Aorta (tissue), 5 donors: ENCODE results near the gene SRF. TPM values are rescaled to one million over a fixed set of nuclear protein-coding genes. Genes with fewer than 3 reads are reported as not detected.

ENCODE experiments used
- ATAC-seq: fragments of 200-7000 bp; cut with Tn5 transposase; one replicate; pipeline ENCODE4 v1.9.1; 2022; ENCODE audit warnings: moderate library complexity; ENCODE audit not compliant: low FRiP score
- DNase-seq, 2 donors: peaks; one replicate each; pipeline ENCODE4 v3.0.0-alpha.2; 2020
- H3K27ac ChIP-seq, 2 donors: one replicate each; pipeline ENCODE4 v1.5.1; 2013; ENCODE audit warnings: low read length in 2 of 2, mild to moderate bottlenecking in 2 of 2, moderate library complexity in 2 of 2, control low read depth in 1 of 2, inconsistent platforms in 1 of 2, low read depth in 1 of 2
- H3K27me3 ChIP-seq, 2 donors: one replicate each; pipeline ENCODE4 v1.6.1; 2013; ENCODE audit warnings: control low read depth in 1 of 2, low read length in 1 of 2, mild to moderate bottlenecking in 1 of 2, moderate library complexity in 1 of 2; ENCODE audit not compliant: insufficient read depth in 2 of 2, control insufficient read depth in 1 of 2
- H3K36me3 ChIP-seq, 2 donors: one replicate each; pipeline ENCODE4 v1.6.1; 2013; ENCODE audit warnings: control low read depth in 1 of 2, low read length in 1 of 2, mild to moderate bottlenecking in 1 of 2; ENCODE audit not compliant: insufficient read depth in 2 of 2, control insufficient read depth in 1 of 2
- H3K4me1 ChIP-seq, 2 donors: one replicate each; pipeline ENCODE4 v1.6.1; 2013; ENCODE audit warnings: low read length in 2 of 2, control low read depth in 1 of 2, mild to moderate bottlenecking in 1 of 2, moderate library complexity in 1 of 2; ENCODE audit not compliant: insufficient read depth in 2 of 2, control insufficient read depth in 1 of 2
- H3K4me3 ChIP-seq, 2 donors: one replicate each; pipeline ENCODE4 v1.5.1; 2013; ENCODE audit warnings: low read length in 2 of 2, control low read depth in 1 of 2, mild to moderate bottlenecking in 1 of 2
- H3K9me3 ChIP-seq: one replicate; pipeline ENCODE4 v1.6.1; 2013; ENCODE audit warnings: mild to moderate bottlenecking, low read length; ENCODE audit not compliant: control insufficient read depth
- WGBS, 2 donors: extraction: QIAGEN DNeasy Blood & Tissue Kit; methylation state at CpG; one replicate each; pipeline ENCODE4 v1.1.7; 2013; 5-methylcytosine and 5-hydroxymethylcytosine counted together
- intact Hi-C, 2 donors: fragments of 100-400 bp; cut with DNase I; formaldehyde crosslinking; loops; one replicate each; pipeline versions ENCODE4 v1.14.2 to v1.15.0; 2022
- polyA plus RNA-seq, 2 donors: library from polyadenylated mRNA; stranded (reverse); fragments of 200-250 nt; gene quantifications; one replicate each; pipeline ENCODE4 v1.2.3, GENCODE V29; 2013
- total RNA-seq, 2 donors: library from RNA; stranded (reverse); fragmentation: NEBNext Ultra II Directional; extraction: Animal tissue kit (Norgen Biotek cat#: 25700); gene quantifications; one replicate each; pipeline ENCODE4 v1.2.1, GENCODE V29; 2021
- donor health status: healthy with polysubstance abuse.
- donor health status: Bipolar disorder and iron deficiency.
- donor health status: DM: no; HTN: no; CAD: no.
- donor health status: DM: no; HTN: no; CAD: no.
- donor health status: DM: yes; HTN: yes; CAD: no.

The SRF gene
- total and polyA plus RNA-seq, 4 donors: 23.8 to 106 (median 44.4) TPM

- intact Hi-C loops: no loop called here
- no peak for ATAC-seq
- H3K4me1 ChIP-seq: no peaks in the 10 kb centered on the region
- H3K36me3 ChIP-seq: peaks cover 0 to 6% of the 10 kb centered on the region in 2 donors
- peak in 1 of 2 donors; percentile 53 for DNase-seq
- H3K4me3 ChIP-seq: no peak overlapping the region
- no peak overlapping the region for H3K27ac ChIP-seq
- 91% methylated on average over 21 of the region's 21 CpGs for WGBS, 2 donors
- no peaks in the 10 kb centered on the region for H3K9me3 ChIP-seq
- H3K27me3 ChIP-seq: no peaks in the 10 kb centered on the region
These were observed 13.4 kb downstream of the SRF start for GRCh38 chr6:43184268-43184985.

GRCh38 chr6:43185391-43185985 is 14.4 kb downstream of the SRF start:
- no peak overlapping the region for H3K4me3 ChIP-seq
- intact Hi-C loops: no loop called here
- H3K27ac ChIP-seq: no peak overlapping the region
- ATAC-seq (no peak), DNase-seq (no peak)
- 83 to 84% methylated on average over 5 of the region's 5 CpGs for WGBS, 2 donors
- H3K36me3 ChIP-seq: peaks cover 0 to 4% of the 10 kb centered on the region in 2 donors
- H3K4me1 ChIP-seq: no peaks in the 10 kb centered on the region
- H3K27me3 ChIP-seq: no peaks in the 10 kb centered on the region
- no peaks in the 10 kb centered on the region for H3K9me3 ChIP-seq

- no peak overlapping the region for H3K27ac ChIP-seq
- H3K9me3 ChIP-seq: no peaks in the 10 kb centered on the region
- WGBS, 2 donors: 96 to 97% methylated on average over 14 of the region's 14 CpGs
- ATAC-seq (no peak), DNase-seq (peak in 1 of 2 donors; percentile 42)
- intact Hi-C loops: no loop called here
- H3K27me3 ChIP-seq: no peaks in the 10 kb centered on the region
- no peaks in the 10 kb centered on the region for H3K4me1 ChIP-seq
- no peak overlapping the region for H3K4me3 ChIP-seq
- H3K36me3 ChIP-seq: peaks cover 0 to 4% of the 10 kb centered on the region in 2 donors
These were observed 14.9 kb downstream of the SRF start for GRCh38 chr6:43186019-43186418.

- Histone ChIP-seq H3K27me3 (no peaks in the 10 kb centered on the region), H3K27ac (no peak overlapping the region), H3K4me1 (no peaks in the 10 kb centered on the region), H3K4me3 (no peak overlapping the region), H3K36me3 (peaks cover 0 to 4% of the 10 kb centered on the region in 2 donors), H3K9me3 (no peaks in the 10 kb centered on the region)
- intact Hi-C loops: no loop called here
- DNase-seq: peak in 1 of 2 donors; percentile 15
- WGBS, 2 donors: 91 to 96% methylated on average over 4 of the region's 4 CpGs
- no peak for ATAC-seq
These were observed 15.6 kb downstream of the SRF start for GRCh38 chr6:43186706-43187105.

GRCh38 chr6:43187821-43188220 is 16.8 kb downstream of the SRF start:
- no peaks in the 10 kb centered on the region for H3K9me3 ChIP-seq
- no peak for ATAC-seq
- no peak overlapping the region for H3K27ac ChIP-seq
- no peaks in the 10 kb centered on the region for H3K27me3 ChIP-seq
- no peaks in the 10 kb centered on the region for H3K4me1 ChIP-seq
- intact Hi-C loops: no loop called here
- peak in 1 of 2 donors; percentile 22 for DNase-seq
- WGBS, 2 donors: 94 to 97% methylated on average over 7 of the region's 7 CpGs
- H3K4me3 ChIP-seq: no peak overlapping the region
- H3K36me3 ChIP-seq: peaks cover 0 to 4% of the 10 kb centered on the region in 2 donors

GRCh38 chr6:43188426-43188825 is 17.4 kb downstream of the SRF start:
- WGBS, 2 donors: 91 to 94% methylated on average over 10 of the region's 10 CpGs
- Histone ChIP-seq H3K9me3 (no peaks in the 10 kb centered on the region), H3K4me3 (no peak overlapping the region), H3K36me3 (peaks cover 0 to 4% of the 10 kb centered on the region in 2 donors), H3K27me3 (no peaks in the 10 kb centered on the region), H3K4me1 (no peaks in the 10 kb centered on the region), H3K27ac (no peak overlapping the region)
- DNase-seq (peak in 1 of 2 donors; percentile 61), ATAC-seq (no peak)
- intact Hi-C loops: no loop called here

GRCh38 chr6:43189776-43190304 is 18.8 kb downstream of the SRF start:
- H3K4me1 ChIP-seq: no peaks in the 10 kb centered on the region
- no peaks in the 10 kb centered on the region for H3K9me3 ChIP-seq
- intact Hi-C loops: no loop called here
- 68 to 73% methylated on average over 6 of the region's 6 CpGs for WGBS, 2 donors
- H3K4me3 ChIP-seq: no peak overlapping the region
- no peaks in the 10 kb centered on the region for H3K27me3 ChIP-seq
- no peak overlapping the region for H3K27ac ChIP-seq
- H3K36me3 ChIP-seq: peaks cover 2 to 6% of the 10 kb centered on the region in 2 donors
- DNase-seq (no peak), ATAC-seq (no peak)

GRCh38 chr6:43192911-43193310 is 21.8 kb downstream of the SRF start:
- no peaks in the 10 kb centered on the region for H3K27me3 ChIP-seq
- WGBS, 2 donors: 94 to 99% methylated on average over 9 of the region's 9 CpGs
- peaks cover 2 to 15% of the 10 kb centered on the region in 2 donors for H3K36me3 ChIP-seq
- no peak overlapping the region for H3K4me3 ChIP-seq
- no peaks in the 10 kb centered on the region for H3K4me1 ChIP-seq
- intact Hi-C loops: no loop called here
- H3K9me3 ChIP-seq: no peaks in the 10 kb centered on the region
- no peak overlapping the region for H3K27ac ChIP-seq
- ATAC-seq (no peak), DNase-seq (peak in 1 of 2 donors; percentile 49)

GRCh38 chr6:43193929-43194328 is 22.9 kb downstream of the SRF start:
- WGBS, 2 donors: 89 to 90% methylated on average over 5 of the region's 5 CpGs
- DNase-seq (peak in 1 of 2 donors; percentile 16), ATAC-seq (no peak)
- no peak overlapping the region for H3K4me3 ChIP-seq
- no peaks in the 10 kb centered on the region for H3K4me1 ChIP-seq
- H3K27ac ChIP-seq: no peak overlapping the region
- H3K36me3 ChIP-seq: peaks cover 2 to 13% of the 10 kb centered on the region in 2 donors
- H3K27me3 ChIP-seq: no peaks in the 10 kb centered on the region
- H3K9me3 ChIP-seq: no peaks in the 10 kb centered on the region
- intact Hi-C loops: no loop called here
